ENCODE data around the gene OPCML.

DNA sequence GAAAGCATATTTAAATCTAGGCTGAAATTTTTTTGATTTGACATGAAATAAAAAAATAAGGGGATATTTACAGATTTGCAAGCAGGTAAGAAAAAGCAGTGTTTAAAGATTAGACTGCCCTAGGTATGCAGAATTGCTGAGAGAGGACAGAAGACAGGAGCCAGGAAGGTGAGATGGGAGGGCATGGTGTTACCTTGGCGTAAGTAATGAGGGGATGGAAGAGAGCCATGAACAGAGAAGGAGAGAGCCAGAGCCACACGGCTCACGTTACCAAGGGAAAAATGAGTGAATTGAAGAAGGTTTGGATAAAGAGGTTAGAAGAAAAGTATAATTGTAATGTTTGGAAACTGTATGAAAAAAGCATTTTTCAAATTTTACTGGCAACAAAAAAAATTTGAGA is 904.3 kb downstream of the OPCML start:
- TF ChIP-seq, protein P1, sequence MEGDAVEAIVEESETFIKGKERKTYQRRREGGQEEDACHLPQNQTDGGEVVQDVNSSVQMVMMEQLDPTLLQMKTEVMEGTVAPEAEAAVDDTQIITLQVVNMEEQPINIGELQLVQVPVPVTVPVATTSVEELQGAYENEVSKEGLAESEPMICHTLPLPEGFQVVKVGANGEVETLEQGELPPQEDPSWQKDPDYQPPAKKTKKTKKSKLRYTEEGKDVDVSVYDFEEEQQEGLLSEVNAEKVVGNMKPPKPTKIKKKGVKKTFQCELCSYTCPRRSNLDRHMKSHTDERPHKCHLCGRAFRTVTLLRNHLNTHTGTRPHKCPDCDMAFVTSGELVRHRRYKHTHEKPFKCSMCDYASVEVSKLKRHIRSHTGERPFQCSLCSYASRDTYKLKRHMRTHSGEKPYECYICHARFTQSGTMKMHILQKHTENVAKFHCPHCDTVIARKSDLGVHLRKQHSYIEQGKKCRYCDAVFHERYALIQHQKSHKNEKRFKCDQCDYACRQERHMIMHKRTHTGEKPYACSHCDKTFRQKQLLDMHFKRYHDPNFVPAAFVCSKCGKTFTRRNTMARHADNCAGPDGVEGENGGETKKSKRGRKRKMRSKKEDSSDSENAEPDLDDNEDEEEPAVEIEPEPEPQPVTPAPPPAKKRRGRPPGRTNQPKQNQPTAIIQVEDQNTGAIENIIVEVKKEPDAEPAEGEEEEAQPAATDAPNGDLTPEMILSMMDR (conservative IDR thresholded peaks at IDR 0.05 in 1 of 2, IDR thresholded peaks at IDR 0.05 in 1 of 2; ENCODE audit: low read depth in 1 of 2, low read length in 2 of 2) = no peak
- TF ChIP-seq EZH2 (IDR thresholded peaks at IDR 0.05; ENCODE audit: low read length, missing control alignments) = no peak
